Measurements from ENCODE around the gene SQOR. TPM values are rescaled to one million over a fixed set of nuclear protein-coding genes. Genes with fewer than 3 reads are reported as not detected.

Gene SQOR
- polyA plus RNA-seq, 2 of the 4 experiments (the other 2 are of a cell fraction): 33.8 to 71.7 TPM

- Histone ChIP-seq H3K4me2 (no peak overlapping the region), H3K4me1 (no peaks in the 10 kb centered on the region), H3K9me3 (no peaks in the 10 kb centered on the region), H3K27ac (no peak overlapping the region), H3K4me3 (no peak overlapping the region)
- ChIA-PET POLR2A (no interaction called here), CTCF (interaction anchor here (0.6 to 2.3 kb wide), 6 partner anchors 8 to 119 kb away, joined by 3 to 9 read pairs (median 3); no protein-coding TSS in a partner anchor)
- 86% methylated on average over 4 of the region's 4 CpGs for WGBS (ENCODE audit: missing lambda C conversion rate)
- TF ChIP-seq FOXS1 (CRISPR knock-in tag; IDR thresholded peaks at IDR 0.05) (no peak), ZFP36 (IDR thresholded peaks at IDR 0.05; ENCODE audit: borderline replicate concordance, partially characterized antibody) (no peak), EHF (CRISPR knock-in tag; IDR thresholded peaks at IDR 0.05) (no peak), NR3C1 (IDR thresholded peaks at IDR 0.05) (no peak), ESRRA (IDR thresholded peaks at IDR 0.05; ENCODE audit: borderline replicate concordance, low read length) (no peak), RARB (CRISPR knock-in tag; IDR thresholded peaks at IDR 0.05) (no peak), HES2 (IDR thresholded peaks at IDR 0.05) (no peak), ZSCAN20 (CRISPR knock-in tag; IDR thresholded peaks at IDR 0.05) (no peak), NFE2L2 (conservative IDR thresholded peaks at IDR 0.05; ENCODE audit: low read length) (no peak), SREBF2 (IDR thresholded peaks at IDR 0.05) (no peak), E2F6 (IDR thresholded peaks at IDR 0.05; ENCODE audit: borderline replicate concordance, low read depth) (no peak), TP53 (CRISPR knock-in tag; IDR thresholded peaks at IDR 0.05) (no peak), HOXB5 (CRISPR knock-in tag; IDR thresholded peaks at IDR 0.05) (no peak), POLR2A (IDR thresholded peaks at IDR 0.05; ENCODE audit: low read length) (no peak)
- no peak for FAIRE-seq
- no peak for DNase-seq (ENCODE audit: low read depth in 1 of 2, low spot score in 1 of 2)
- ATAC-seq: no peak
Measured at GRCh38 chr15:45670511-45670910, 35.7 kb downstream of the SQOR start.

- 74% methylated on average over 3 of the region's 3 CpGs for WGBS (ENCODE audit: missing lambda C conversion rate)
- TF ChIP-seq CHD4 (IDR thresholded peaks at IDR 0.05; ENCODE audit: borderline replicate concordance) (no peak), TFCP2L1 (CRISPR knock-in tag; IDR thresholded peaks at IDR 0.05) (no peak), JUN (IDR thresholded peaks at IDR 0.05) (no peak)
- no peak for ATAC-seq
- Histone ChIP-seq H3K9me3 (no peaks in the 10 kb centered on the region), H3K4me2 (no peak overlapping the region), H3K4me3 (no peak overlapping the region), H3K27ac (no peak overlapping the region), H3K4me1 (no peaks in the 10 kb centered on the region)
- ChIA-PET CTCF (interaction anchor here (1.3 kb wide), 1 partner anchor 15 kb away, joined by 3 read pairs; no protein-coding TSS in a partner anchor), POLR2A (no interaction called here)
- no peak for FAIRE-seq
- no peak for DNase-seq (ENCODE audit: low read depth in 1 of 2, low spot score in 1 of 2)
Measured at GRCh38 chr15:45674677-45675076, 39.8 kb downstream of the SQOR start.

GRCh38 chr15:45677797-45678196 lies 43.0 kb downstream of the SQOR start:
- DNase-seq (ENCODE audit: low read depth in 1 of 2, low spot score in 1 of 2) (no peak), FAIRE-seq (no peak), ATAC-seq (no peak)
- Histone ChIP-seq H3K4me1 (no peaks in the 10 kb centered on the region), H3K4me2 (no peak overlapping the region), H3K4me3 (no peak overlapping the region), H3K9me3 (no peaks in the 10 kb centered on the region), H3K27ac (no peak overlapping the region)
- no peak for TF ChIP-seq JUNB (IDR thresholded peaks at IDR 0.05)
- TF ChIP-seq ZNF302 (CRISPR knock-in tag; IDR thresholded peaks at IDR 0.05): no peak
- WGBS (ENCODE audit: missing lambda C conversion rate): 94% methylated on average over 7 of the region's 7 CpGs
- ChIA-PET CTCF (interaction anchor here (1.0 kb wide), 1 partner anchor 8 kb away, joined by 3 read pairs; no protein-coding TSS in a partner anchor), POLR2A (no interaction called here)

- no peaks in the 10 kb centered on the region for H3K9me3 ChIP-seq
- 76% methylated on average over 4 of the region's 4 CpGs for WGBS (ENCODE audit: missing lambda C conversion rate)
- no peak for FAIRE-seq
- TF ChIP-seq FOSL2 (IDR thresholded peaks at IDR 0.05) (no peak), FOSL2 (CRISPR knock-in tag; IDR thresholded peaks at IDR 0.05) (no peak), CHD4 (IDR thresholded peaks at IDR 0.05; ENCODE audit: borderline replicate concordance) (no peak), HOXB13 (CRISPR knock-in tag; IDR thresholded peaks at IDR 0.05; ENCODE audit: low read depth) (no peak), CEBPB (IDR thresholded peaks at IDR 0.05) (no peak), BCL3 (IDR thresholded peaks at IDR 0.05) (no peak), TP53 (CRISPR knock-in tag; IDR thresholded peaks at IDR 0.05) (no peak), CTCF (IDR thresholded peaks at IDR 0.05) (no peak), ZSCAN20 (CRISPR knock-in tag; IDR thresholded peaks at IDR 0.05) (no peak), ELK1 (IDR thresholded peaks at IDR 0.05; ENCODE audit: low read depth, low read length) (no peak)
Measured at GRCh38 chr15:45678459-45679178, 43.8 kb downstream of the SQOR start.

More at GRCh38 chr15:45678459-45679178, 43.8 kb downstream of the SQOR start:
- ATAC-seq: no peak
- no peak overlapping the region for H3K4me3 ChIP-seq
- ChIA-PET CTCF (interaction anchor here (1.0 kb wide), 1 partner anchor 9 kb away, joined by 3 read pairs; no protein-coding TSS in a partner anchor), POLR2A (no interaction called here)
- no peaks in the 10 kb centered on the region for H3K4me1 ChIP-seq
- no peak overlapping the region for H3K4me2 ChIP-seq
- DNase-seq (ENCODE audit: low read depth in 1 of 2, low spot score in 1 of 2): no peak
- no peak overlapping the region for H3K27ac ChIP-seq
